GM12878 (cell line): ENCODE data around the gene EHD1. TPM values are rescaled to one million over a fixed set of nuclear protein-coding genes. Genes with fewer than 3 reads are reported as not detected.
A peak's percentile ranks its signal among the peaks of the same experiment; 100 is the strongest.

Source experiments
- ATAC-seq: fragments of 200-7000 bp; cut with Tn5 transposase; 3 replicates; pipeline ENCODE4 v1.9.1; 2020; ENCODE audit warnings: mild to moderate bottlenecking, moderate library complexity
- BruUV-seq: library from RNA; stranded (reverse); fragments of 400-500 nt; replicated peaks from 2 replicates; lab custom pipeline; 2021; lab: Mats Ljungman, UMichigan
- CTCF ChIA-PET: fragments of 300-600 bp; sonication (Branson Sonifier 250); formaldehyde crosslinking; extraction: SDS; loops from one replicate; lab custom pipeline; 2021; ENCODE audit warnings: inconsistent platforms; lab: Yijun Ruan, JAX
- POLR2A ChIA-PET: fragments of 350-600 bp; formaldehyde crosslinking; extraction: SDS; loops from one replicate; lab custom pipeline; 2021; ENCODE audit warnings: inconsistent platforms; lab: Charles Lee
- RAD21 ChIA-PET: fragments of 300-600 bp; sonication (Branson Sonifier 250); formaldehyde crosslinking; loops from one replicate; lab custom pipeline; 2023; ENCODE audit warnings: antibody characterized with exemption; ENCODE audit not compliant: unreplicated experiment; lab: Charles Lee
- SMC1A ChIA-PET: fragments of 300-600 bp; sonication (Branson Sonifier 250); formaldehyde crosslinking; loops from one replicate; lab custom pipeline; 2023; ENCODE audit not compliant: unreplicated experiment, uncharacterized antibody; lab: Charles Lee
- DNase-seq: peaks from one replicate; pipeline ENCODE4 v3.0.0-alpha.2; 2011; ENCODE audit warnings: low read depth, low spot score
- FAIRE-seq: peaks from 3 replicates; lab custom pipeline; 2011; peaks lifted over from hg19 to GRCh38; lab: Jason Lieb, UNC
- H2AFZ ChIP-seq: 2 replicates; pipeline ENCODE4 v1.6.0; 2011; ENCODE audit warnings: low read depth, low read length, control low read depth; ENCODE audit not compliant: control insufficient read depth
- H3K27ac ChIP-seq: 2 replicates; pipeline ENCODE4 v1.5.1; 2011; ENCODE audit warnings: control low read depth; ENCODE audit not compliant: control insufficient read depth, insufficient read depth
- H3K27me3 ChIP-seq, 2 experiments: replicated peaks in 1 of 2; 2 replicates each; pipeline versions ENCODE4 v1.6.0 to v1.6.1; 2011; ENCODE audit warnings: low read length in 1 of 2; ENCODE audit not compliant: control insufficient read depth in 2 of 2, insufficient read depth in 2 of 2
- H3K36me3 ChIP-seq, 2 experiments: 2 replicates each; pipeline ENCODE4 v1.5.1; 2011; ENCODE audit warnings: low read length in 1 of 2; ENCODE audit not compliant: control insufficient read depth in 2 of 2, insufficient read depth in 2 of 2
- H3K4me1 ChIP-seq: 2 replicates; pipeline ENCODE4 v1.6.1; 2011; ENCODE audit warnings: mild to moderate bottlenecking, low read length, moderate library complexity, mixed read lengths; ENCODE audit not compliant: control insufficient read depth, insufficient read depth
- H3K4me2 ChIP-seq: 2 replicates; pipeline ENCODE4 v1.6.0; 2011; ENCODE audit warnings: control low read depth; ENCODE audit not compliant: control insufficient read depth, insufficient read depth
- H3K4me3 ChIP-seq: fragments of 200-600 bp; sonication (generic); 2 replicates; pipeline ENCODE4 v1.5.1; 2016
- H3K79me2 ChIP-seq: 2 replicates; pipeline ENCODE4 v1.6.0; 2011; ENCODE audit warnings: low read length; ENCODE audit not compliant: control insufficient read depth, insufficient read depth
- H3K9ac ChIP-seq: 2 replicates; pipeline ENCODE4 v1.8.0; 2011; ENCODE audit warnings: low read length, control low read depth, mixed read lengths; ENCODE audit not compliant: control insufficient read depth, insufficient read depth
- H3K9me3 ChIP-seq: replicated peaks from 3 replicates; pipeline ENCODE4 v1.5.1; 2011; ENCODE audit warnings: mild to moderate bottlenecking, low read length; ENCODE audit not compliant: control insufficient read depth, insufficient read depth
- H4K20me1 ChIP-seq: 2 replicates; pipeline ENCODE4 v1.6.0; 2011; ENCODE audit not compliant: control insufficient read depth, insufficient read depth
- CEBPB ChIP-seq, 2 experiments: fragments of 150-350 bp in 1 of 2; IDR thresholded peaks; 2 replicates each; pipeline ENCODE4 v1.6.1; 2012 to 2014; ENCODE audit warnings: low read depth in 2 of 2, low read length in 2 of 2, borderline replicate concordance in 1 of 2, inconsistent platforms in 1 of 2
- IKZF1 ChIP-seq: fragments of 450-650 bp; conservative IDR thresholded peaks from 2 replicates; pipeline ENCODE4 v1.6.1; 2017; ENCODE audit warnings: antibody characterized with exemption, mild to moderate bottlenecking
- IKZF2 ChIP-seq, 2 experiments: fragments of 450-650 bp; IDR thresholded peaks; 2 replicates each; pipeline ENCODE4 v1.6.1; 2017; ENCODE audit warnings: mild to moderate bottlenecking in 2 of 2, moderate library complexity in 2 of 2
- MYC ChIP-seq: IDR thresholded peaks from 2 replicates; pipeline ENCODE4 v1.6.1; 2011; ENCODE audit warnings: mild to moderate bottlenecking, low read length, moderate library complexity, inconsistent platforms; ENCODE audit not compliant: insufficient read depth, insufficient replicate concordance, insufficient read length, severe bottlenecking
- NFYB ChIP-seq: IDR thresholded peaks from 2 replicates; pipeline ENCODE4 v1.6.1; 2011; ENCODE audit warnings: low read depth, mild to moderate bottlenecking, low read length, improper control_type of control experiment, moderate library complexity; ENCODE audit not compliant: insufficient read depth
- POLR2A ChIP-seq: IDR thresholded peaks from 2 replicates; pipeline ENCODE4 v1.6.1; 2011; ENCODE audit warnings: low read depth, mild to moderate bottlenecking, low read length
- POLR2AphosphoS5 ChIP-seq: IDR thresholded peaks from 2 replicates; pipeline ENCODE4 v1.6.1; 2011; ENCODE audit warnings: mild to moderate bottlenecking, low read length, inconsistent platforms
- SP1 ChIP-seq: IDR thresholded peaks from one replicate; pipeline ENCODE4 v1.6.1; 2011; ENCODE audit warnings: low read depth, low read length
- WGBS: methylation state at CpG from one replicate; pipeline ENCODE4 v1.1.6; 2016; ENCODE audit warnings: low lambda C conversion rate; ENCODE audit not compliant: insufficient replicate concordance, insufficient coverage; ENCODE audit errors: missing lambda C conversion rate; 5-methylcytosine and 5-hydroxymethylcytosine counted together
- in situ Hi-C: fragments of 300-500 bp; cut with MboI; formaldehyde crosslinking; loops from 9 replicates; pipeline ENCODE4 v1.14.3; 2018; ENCODE audit warnings: mixed read lengths
- intact Hi-C: fragments of 100-400 bp; cut with micrococcal nuclease; formaldehyde crosslinking; loops from one replicate; pipeline ENCODE4 v1.14.2; 2022; ENCODE audit not compliant: unreplicated experiment
- polyA plus RNA-seq, 11 experiments: library from polyadenylated mRNA; depleted of rRNA in 4 of 11; unstranded in 6 of 11; stranded (reverse) in 5 of 11; fragments of >200 nt; fragmentation: Nextera tagmentation in 4 of 11; fragmentation: Illumina TruSeq in 1 of 11; extraction: Ambion mirVana in 4 of 11; extraction: Trizol in 1 of 11; gene quantifications; 1 replicate in 1 of 11; 2 replicates in 10 of 11; pipeline versions ENCODE4 v1.2.1 to v1.2.3, GENCODE V29; 2011 to 2016; ENCODE audit warnings: inconsistent platforms in 2 of 11, missing spikeins in 2 of 11, low read depth in 1 of 11
- total RNA-seq, 4 experiments: library from RNA; depleted of rRNA in 3 of 4; stranded (reverse); fragments of >200 nt in 3 of 4; fragmentation: Illumina TruSeq in 1 of 4; extraction: Trizol in 1 of 4; gene quantifications; 2 replicates each; pipeline versions ENCODE4 v1.2.1 to v1.2.3, GENCODE V29; 2013 to 2021
- TF ChIP-seq, protein P1 (sequence below): fragments of 450-650 bp; IDR thresholded peaks from 2 replicates; pipeline ENCODE4 v1.6.1; 2017; ENCODE audit warnings: low read depth, mild to moderate bottlenecking, moderate library complexity
- TF ChIP-seq, protein P2 (sequence below): IDR thresholded peaks from 2 replicates; pipeline ENCODE4 v1.6.1; 2012; ENCODE audit warnings: low read length, inconsistent platforms

Gene EHD1
- total and polyA plus RNA-seq, 10 of the 15 experiments (the other 5 are each of a cell fraction or from before 2014, with no cell fraction given) = 1.0 to 165 (median 66.5) TPM

DNA sequence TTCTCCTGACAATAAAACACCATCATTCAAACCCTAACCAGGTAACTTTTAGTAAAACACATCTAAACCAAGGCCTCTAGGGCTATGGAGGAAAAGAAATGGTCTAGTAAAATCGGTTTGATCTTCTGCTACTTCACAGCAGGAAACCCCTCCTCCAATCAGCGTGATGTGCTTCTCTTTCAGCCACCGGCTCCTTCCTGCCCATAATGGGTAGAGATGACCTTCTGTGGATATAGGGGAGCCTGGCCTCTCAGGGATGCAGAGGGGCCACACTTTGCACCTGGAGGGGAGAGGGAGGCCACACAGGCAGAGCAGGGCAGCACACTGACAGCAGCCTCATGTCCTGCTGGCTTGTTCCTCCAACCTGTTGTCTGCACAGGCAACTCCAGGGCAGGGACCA, 6.9 kb downstream of the EHD1 start:
- in situ Hi-C loops = no loop called here
- Histone ChIP-seq H3K27ac (peak overlapping the region; percentile 92), H3K9ac (peak overlapping the region; percentile 73), H3K4me2 (peak overlapping the region; percentile 62), H3K79me2 (peaks cover 94% of the 10 kb centered on the region), H3K36me3 (peaks cover 17 to 35% of the 10 kb centered on the region in 2 experiments), H2AFZ (no peak overlapping the region), H4K20me1 (peaks cover 3% of the 10 kb centered on the region; the same call in 1 of the 2 replicates), H3K27me3 (no peaks in the 10 kb centered on the region), H3K4me1 (peaks cover 76% of the 10 kb centered on the region), H3K4me3 (peak overlapping the region; percentile 62), H3K9me3 (no peaks in the 10 kb centered on the region)
- DNase-seq (no peak), FAIRE-seq (no peak), ATAC-seq (peak; percentile 3; the same call in 2 of the 3 replicates)
- POLR2A ChIA-PET = interaction anchor here (19.9 kb wide), 1 partner anchor 13 kb away, joined by 620 read pairs; no protein-coding TSS in a partner anchor
- intact Hi-C loops = loop anchor here (10.0 kb wide), 1 partner anchor 843 kb away; the partner anchor contains the start of gene KAT5
- no TSS peak for BruUV-seq
- CTCF ChIA-PET = interaction anchor here (2.3 to 30.0 kb wide), 2 partner anchors 15 to 16 kb away, joined by 19 to 1208 read pairs; partner anchors contain the start of gene CDC42BPG
- SMC1A ChIA-PET = interaction anchor here (11.5 kb wide), 2 partner anchors 10 to 21 kb away, joined by 226 to 227 read pairs; no protein-coding TSS in a partner anchor
- TF ChIP-seq CEBPB (IDR thresholded peaks at IDR 0.05; ENCODE audit: borderline replicate concordance in 1 of 2, low read depth in 2 of 2, low read length in 2 of 2) = no peak
- TF ChIP-seq IKZF1 = 0 out of 2 replicates have a peak, but pooled peaks have one; percentile 14
- TF ChIP-seq MYC = no peak
- peak; percentile 56 for TF ChIP-seq POLR2A
- no peak for TF ChIP-seq SP1
- TF ChIP-seq IKZF2 (IDR thresholded peaks at IDR 0.05) = no peak
- peak; percentile 84 for TF ChIP-seq NFYB
- TF ChIP-seq, protein P1, sequence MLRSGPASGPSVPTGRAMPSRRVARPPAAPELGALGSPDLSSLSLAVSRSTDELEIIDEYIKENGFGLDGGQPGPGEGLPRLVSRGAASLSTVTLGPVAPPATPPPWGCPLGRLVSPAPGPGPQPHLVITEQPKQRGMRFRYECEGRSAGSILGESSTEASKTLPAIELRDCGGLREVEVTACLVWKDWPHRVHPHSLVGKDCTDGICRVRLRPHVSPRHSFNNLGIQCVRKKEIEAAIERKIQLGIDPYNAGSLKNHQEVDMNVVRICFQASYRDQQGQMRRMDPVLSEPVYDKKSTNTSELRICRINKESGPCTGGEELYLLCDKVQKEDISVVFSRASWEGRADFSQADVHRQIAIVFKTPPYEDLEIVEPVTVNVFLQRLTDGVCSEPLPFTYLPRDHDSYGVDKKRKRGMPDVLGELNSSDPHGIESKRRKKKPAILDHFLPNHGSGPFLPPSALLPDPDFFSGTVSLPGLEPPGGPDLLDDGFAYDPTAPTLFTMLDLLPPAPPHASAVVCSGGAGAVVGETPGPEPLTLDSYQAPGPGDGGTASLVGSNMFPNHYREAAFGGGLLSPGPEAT = no peak
- peak; percentile 36; the same call in 1 of the 2 replicates for TF ChIP-seq POLR2AphosphoS5
- TF ChIP-seq, protein P2, sequence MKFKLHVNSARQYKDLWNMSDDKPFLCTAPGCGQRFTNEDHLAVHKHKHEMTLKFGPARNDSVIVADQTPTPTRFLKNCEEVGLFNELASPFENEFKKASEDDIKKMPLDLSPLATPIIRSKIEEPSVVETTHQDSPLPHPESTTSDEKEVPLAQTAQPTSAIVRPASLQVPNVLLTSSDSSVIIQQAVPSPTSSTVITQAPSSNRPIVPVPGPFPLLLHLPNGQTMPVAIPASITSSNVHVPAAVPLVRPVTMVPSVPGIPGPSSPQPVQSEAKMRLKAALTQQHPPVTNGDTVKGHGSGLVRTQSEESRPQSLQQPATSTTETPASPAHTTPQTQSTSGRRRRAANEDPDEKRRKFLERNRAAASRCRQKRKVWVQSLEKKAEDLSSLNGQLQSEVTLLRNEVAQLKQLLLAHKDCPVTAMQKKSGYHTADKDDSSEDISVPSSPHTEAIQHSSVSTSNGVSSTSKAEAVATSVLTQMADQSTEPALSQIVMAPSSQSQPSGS = no peak
- RAD21 ChIA-PET = interaction anchor here (12.5 kb wide), 1 partner anchor 9 kb away, joined by 253 read pairs; no protein-coding TSS in a partner anchor
- 13% methylated on average over 3 of the region's 3 CpGs for WGBS
